ENCODE data around the gene MLLT10.

DNA sequence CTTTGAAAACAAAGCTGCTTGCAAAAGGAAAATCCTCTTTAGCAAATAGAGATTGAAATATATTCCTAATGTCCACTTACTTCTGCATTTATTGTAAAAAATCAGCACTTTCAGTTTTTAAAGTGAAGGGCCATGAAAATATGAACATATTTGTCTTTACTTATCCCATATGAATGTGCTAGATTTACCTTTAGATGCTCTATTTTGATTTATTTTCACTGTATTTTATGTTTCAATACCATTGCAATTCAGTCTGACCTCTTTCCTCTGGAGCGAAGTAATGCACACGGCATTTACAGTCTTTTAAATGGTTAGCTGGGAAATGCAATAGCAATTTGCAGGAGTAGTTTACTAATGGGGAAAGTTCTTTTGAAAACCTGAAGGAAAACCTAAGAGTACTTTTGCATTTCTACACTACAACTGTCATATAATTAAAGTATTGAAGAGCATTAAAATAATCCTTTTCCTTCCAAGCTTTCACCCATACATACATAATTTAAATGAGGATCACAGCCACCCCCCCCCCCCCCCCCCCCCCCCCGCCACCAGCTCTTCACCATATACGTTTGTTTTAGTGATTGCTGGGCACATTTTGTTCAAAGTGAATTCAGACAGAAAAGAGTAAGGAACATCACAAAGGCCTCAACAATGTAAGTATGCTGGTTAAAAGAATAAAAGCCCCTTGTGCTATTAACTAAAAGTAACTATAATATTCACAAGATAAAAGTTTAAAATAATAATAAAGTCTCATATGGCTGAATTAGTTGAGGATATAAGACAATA is 12.1 kb upstream of the MLLT10 start:
- TF ChIP-seq CTCF (IDR thresholded peaks at IDR 0.05; ENCODE audit: poor library complexity) = no peak
- no peak for TF ChIP-seq EZH2phosphoT487 (IDR thresholded peaks at IDR 0.05; ENCODE audit: low read depth, severe bottlenecking, unreplicated experiment)
- no peak for TF ChIP-seq EZH2 (IDR thresholded peaks at IDR 0.05; ENCODE audit: borderline replicate concordance)

All from hepatocyte (in vitro differentiated cells).